Measurements from ENCODE around the gene SACM1L.
"Not testable (repeated sequence)": the region's sequence is repeated elsewhere in the genome, so short reads cannot be mapped to it uniquely, and the experiment has no call there.

The SACM1L gene

DNA sequence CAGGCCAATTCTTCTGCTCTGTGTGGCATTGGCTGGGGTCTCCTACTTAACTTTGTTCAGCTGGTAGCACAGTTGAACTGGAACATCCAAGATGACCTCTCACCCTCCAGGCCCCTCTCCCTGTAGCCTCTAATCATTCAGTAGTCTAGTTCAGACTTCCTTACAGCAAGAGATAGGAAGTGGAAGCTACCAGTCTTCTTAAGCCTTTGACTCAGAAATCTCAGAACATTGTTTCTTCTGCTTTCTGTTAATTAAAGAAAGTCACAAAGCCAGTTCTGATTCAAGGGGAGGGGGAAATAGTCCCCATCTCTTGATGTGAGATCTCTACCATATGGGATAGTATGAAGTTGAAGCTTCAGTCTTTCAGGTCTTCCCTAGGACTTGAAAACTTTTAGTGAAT is 18.8 kb upstream of the SACM1L start:
- no peak for DNase-seq (ENCODE audit: low read depth)

DNA sequence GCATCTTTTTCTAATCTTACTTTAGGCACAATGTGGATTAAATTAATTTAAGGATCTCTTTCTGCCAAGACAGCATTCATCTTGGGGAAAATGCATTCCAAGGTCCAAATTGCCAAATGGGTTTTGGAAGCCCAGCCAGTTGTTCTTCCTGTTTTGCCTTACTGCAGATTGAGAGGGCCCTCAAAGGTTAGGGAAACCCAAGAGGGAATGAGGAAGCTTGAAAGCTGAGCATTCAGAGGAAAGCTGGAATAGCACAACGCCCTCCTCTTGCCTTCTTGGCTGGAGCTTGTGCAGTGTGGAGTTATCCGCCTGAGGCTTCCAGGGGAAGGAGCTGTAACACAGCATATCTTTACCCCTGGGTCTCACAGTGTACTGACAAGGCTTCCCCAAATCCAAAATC is 18.2 kb upstream of the SACM1L start:
- no peak for DNase-seq (ENCODE audit: low read depth)

DNA sequence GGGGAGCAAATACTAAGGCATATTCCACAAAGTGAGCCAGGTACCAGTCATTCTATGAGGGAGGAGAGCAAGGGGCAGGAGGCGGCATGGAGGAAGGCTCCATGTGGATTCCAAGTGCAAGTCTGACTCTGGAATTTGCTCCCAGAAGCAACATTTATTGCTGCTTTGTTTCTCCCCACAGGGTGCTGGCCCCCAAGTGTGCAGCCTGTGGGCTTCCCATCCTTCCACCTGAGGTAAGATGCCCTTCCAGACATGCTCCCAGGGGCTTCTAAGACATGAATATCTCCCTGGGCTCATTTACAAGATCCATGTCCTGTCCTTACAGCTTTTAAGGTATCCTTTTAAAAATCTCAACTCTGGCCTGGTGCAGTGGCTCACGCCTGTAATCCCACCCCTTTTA is 15.9 kb upstream of the SACM1L start:
- DNase-seq (ENCODE audit: low read depth) = no peak

DNA sequence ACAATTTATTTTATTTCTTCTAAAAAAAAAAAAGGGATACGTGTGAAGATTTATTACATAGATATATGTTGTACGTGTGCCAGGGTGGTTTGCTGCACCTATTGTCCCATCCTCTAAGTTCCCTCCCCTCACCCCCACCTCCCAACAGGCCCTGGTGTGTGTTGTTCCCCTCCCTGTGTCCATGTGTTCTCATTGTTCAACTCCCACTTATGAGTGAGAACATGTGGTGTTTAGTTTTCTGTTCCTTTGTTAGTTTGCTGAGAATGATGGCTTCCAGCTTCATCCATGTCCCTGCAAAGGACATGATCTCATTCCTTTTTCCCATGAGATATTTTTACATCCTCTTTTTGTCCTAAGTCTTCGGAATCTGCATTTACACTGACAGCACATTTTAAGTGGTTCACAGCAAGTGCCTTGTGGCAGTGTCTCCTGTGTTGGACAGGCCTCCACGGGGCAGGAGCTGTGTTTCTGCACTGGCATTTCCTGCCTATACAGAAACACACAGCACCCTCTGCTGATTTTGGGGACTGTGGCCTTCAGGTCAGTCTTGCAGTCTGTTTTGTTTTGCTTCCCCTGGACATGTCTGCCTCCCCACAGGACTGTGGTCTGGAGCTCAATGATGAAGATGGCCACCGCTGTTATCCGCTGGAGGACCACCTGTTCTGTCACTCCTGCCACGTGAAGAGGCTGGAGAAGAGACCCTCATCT is 12.7 kb upstream of the SACM1L start:
- no peak for DNase-seq (ENCODE audit: low read depth)

DNA sequence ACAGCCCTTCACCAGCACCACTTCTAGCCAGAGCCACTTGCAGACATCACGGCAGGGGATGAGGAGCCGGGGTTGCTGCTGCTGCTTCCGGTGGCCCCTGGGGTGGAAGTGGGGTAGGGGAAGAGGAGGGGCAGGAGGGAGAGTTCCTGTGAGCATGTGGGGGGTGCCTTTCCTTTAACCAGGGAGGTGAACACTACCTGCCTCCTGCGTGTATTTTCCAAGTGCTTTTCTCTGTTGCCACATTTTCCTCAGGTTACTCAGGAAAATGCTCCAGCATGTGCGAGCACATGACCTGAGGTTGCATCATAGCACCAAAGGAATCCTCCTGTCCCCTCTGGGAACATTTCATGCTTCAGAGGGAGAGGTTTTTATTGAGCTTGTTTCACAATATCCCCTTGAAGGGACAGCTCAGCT is 12.2 kb upstream of the SACM1L start:
- DNase-seq (ENCODE audit: low read depth) = no peak

DNA sequence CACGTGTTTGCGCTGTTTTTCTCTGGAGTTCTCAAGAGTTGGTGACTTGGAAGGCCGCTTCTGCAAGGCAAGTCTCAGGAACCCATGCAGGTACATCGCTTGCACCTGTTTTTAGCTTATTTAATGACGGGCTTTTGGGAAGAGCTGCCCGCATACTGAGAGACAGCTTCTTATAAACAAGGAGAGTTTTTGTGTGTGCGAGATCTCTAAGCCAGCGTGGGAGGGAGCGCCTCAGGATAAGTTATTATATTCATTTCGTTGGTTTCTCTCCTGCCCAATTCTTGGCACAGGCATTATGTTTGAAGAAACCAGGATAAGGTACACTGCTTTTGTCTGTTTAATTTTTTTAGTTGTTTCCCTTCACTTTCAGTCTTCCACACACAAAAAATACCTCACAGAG is 11.4 kb upstream of the SACM1L start:
- no peak for DNase-seq (ENCODE audit: low read depth)

DNA sequence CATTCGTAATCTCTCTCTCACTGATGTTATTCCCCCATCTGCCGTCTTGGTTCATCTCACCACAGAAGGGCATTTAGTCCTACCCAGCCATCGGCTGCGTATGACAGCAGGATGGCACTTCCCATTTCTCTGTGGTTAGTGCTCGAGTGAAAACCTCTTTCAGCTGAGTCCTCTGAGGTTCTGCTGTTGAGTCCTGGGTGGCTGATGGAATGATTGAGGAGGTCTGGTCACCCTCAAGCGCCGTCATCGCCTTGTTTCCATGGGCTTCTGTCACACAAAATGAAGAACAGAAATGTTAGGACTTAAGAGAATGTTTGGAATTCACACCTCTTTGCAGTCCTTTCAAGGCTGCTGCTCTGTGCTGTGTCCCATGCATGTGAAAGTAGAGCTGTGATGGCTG is 9.4 kb upstream of the SACM1L start:
- no peak for DNase-seq (ENCODE audit: low read depth)

DNA sequence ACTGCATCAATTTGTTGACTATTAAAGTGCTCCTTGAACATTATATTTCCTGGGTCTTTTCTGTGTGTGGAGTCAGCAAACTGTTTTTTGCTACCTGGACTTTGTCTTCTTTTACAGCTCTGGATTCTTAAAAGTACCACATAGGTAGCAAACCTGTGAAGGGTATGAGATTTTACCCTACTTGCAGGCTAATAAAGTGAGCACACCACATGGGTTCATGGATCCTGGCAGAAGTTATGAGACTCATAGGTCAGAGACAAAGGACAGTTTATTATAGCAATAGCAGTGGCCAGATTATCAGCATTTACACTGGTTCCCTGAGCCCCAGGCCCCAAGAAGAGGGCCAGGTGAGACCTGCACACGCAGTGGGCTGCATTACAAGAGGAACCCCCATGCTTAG is 8.0 kb upstream of the SACM1L start:
- no peak for DNase-seq (ENCODE audit: low read depth)

DNA sequence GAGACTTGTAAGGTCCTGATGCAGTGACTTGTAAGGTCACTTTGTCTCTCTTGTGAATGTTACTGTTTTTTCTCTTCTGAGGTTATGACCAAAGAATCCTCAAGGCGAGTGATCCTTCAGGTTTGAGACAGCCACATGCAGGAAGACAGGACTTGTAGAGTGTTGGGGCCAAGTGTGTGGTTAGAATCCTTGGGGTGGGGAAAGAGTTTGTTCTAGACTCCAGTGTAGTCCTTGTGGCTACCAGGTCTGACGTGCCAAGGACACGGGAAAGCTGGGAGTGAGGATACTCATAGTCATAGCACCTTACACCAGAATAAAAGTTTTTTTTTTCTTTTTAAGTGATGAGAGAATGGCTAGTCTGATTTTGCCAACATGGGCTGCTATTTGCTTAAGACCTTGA is 7.3 kb upstream of the SACM1L start:
- DNase-seq (ENCODE audit: low read depth) = no peak

DNA sequence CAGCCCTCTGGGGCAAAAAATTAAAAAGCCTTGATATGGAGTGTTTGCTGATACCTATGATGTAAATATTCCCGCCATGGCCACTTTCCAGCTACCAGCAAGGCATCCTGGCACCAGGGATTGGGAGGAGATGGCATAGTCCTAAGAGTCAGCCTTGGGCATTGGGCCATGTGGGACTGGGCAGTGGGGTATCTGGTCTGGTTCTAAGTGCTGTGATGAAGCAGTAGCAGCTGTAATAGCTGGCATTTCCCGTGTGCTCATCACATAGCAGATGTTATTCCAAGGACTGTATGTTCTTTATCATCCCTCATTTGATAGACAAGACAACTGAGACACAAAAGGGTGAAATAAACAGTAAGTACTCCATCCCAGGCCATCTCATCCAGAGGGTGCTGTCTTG is 6.9 kb upstream of the SACM1L start:
- no peak for DNase-seq (ENCODE audit: low read depth)

DNA sequence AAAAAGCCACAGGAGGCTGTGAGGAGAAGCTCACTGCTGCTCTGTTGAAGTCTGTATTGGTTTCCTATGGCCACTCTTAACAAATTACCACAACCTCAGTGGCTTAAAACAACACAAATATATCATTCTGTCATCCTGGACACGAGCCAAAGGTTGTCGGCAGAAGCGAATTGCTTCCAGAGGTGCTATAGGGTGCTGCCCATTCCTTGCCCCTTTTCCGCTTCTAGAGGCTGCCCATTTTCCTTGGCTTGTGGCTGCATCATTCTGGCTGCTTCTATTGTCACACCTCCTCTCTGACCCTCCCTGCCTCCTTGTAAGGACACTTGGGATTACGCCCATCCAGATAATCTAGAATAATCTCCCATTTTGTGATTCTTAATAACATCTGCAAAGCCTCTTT is 6.4 kb upstream of the SACM1L start:
- no peak for DNase-seq (ENCODE audit: low read depth)

DNA sequence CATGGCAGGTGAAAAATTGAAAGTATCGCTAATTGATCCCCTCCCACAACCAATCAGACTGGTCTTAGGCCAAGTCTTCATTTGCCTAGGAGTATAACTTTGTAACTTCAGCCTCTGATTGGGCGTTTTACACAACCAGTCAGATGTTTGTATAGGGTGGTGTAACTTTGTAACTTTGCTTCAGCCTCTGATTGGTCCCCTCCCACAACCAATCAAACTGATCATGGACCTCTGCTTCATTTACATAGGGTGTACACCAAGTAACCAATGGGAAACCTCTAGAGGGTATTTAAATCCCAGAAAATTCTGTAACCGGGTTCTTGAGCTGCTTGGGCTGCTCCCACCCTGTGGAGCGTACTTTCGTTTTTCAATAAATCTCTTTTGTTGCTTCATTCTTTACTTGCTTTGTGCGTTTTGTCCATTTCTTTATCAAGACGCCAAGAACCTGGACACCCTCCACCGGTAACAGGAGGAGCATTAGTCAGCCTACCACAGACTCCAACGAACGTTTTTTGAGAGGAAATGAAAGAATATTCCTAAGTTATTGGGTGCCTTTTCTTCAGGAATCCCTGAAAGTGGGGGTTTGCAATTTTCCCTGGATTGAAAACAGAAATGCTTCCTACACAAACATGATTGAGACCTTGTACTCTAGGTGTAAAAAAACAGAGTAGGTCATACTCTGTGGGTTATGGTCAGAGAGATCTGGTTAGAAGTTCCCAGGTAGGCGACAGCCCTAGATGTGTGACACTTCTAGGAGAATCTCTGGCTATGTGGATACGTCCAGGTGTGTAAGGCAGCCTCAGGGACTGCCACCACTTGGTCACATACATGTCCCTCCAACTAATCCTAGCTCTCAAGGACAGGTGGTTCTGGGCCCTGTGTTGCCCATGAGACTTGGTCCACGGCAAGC is 5.5 kb upstream of the SACM1L start:
- no peak for DNase-seq (ENCODE audit: low read depth)

DNA sequence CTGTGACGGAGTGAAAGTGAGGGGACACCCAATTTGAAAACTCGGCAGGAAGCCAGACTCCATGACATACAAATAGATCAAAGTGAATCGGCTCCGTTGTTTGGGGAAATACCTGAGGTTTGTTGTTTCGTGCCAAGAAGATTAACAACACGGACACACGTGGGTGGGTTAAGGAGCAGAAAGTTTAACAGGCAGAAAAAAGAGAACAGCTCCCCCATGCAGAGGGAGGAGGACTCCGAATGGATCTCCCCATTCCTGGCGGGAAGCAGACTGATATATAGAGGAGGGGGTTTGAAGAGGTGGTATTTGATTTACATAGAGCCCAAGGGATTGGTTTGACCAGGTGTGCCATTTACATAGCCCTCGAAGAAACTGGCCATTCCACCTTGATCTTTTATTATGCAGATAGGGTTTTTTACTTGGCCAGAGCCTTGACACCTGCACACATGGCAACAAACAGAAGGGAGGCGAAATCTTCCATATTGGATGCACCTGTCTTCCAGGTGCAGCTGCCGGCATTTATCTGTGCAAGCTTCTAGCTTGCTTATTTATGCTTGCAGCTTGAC is 4.8 kb upstream of the SACM1L start:
- DNase-seq (ENCODE audit: low read depth) = no peak

DNA sequence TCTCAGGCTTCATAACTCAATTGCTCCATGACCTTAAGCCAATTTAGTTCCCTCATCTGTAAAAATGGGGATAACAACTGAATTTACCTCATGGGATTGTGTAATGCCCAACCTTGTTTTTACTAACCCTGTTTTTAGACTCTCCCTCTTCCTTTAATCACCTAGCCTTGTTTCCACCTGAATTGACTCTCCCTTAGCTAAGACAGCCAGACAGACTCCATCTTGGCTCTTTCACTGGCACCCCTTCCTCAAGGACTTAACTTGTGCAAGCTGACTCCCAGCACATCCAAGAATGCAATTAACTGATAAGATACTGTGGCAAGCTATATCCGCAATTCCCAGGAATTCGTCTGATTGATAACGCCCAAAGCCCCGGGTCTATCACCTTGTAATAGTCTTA is 3.5 kb upstream of the SACM1L start:
- not testable (repeated sequence) for DNase-seq (ENCODE audit: low read depth)

DNA sequence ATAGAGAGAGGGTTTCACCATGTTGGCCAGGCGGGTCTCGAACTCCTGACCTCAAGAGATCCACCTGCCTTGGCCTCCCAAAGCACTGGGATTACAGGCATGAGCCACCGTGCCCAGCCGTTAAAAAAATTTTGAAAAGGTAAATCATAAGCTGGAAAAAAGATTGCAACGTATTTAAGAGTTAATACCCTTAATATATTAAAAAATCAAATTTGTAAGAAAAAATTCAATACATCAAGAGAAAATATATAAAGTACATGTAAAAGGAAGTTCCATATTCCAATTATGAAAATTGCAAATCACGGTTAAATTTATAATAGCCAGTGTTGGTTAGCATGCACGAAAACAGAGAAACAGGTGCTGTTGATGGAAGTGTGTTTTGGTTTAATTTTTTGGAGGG is 2.3 kb upstream of the SACM1L start:
- no peak for DNase-seq (ENCODE audit: low read depth)

DNA sequence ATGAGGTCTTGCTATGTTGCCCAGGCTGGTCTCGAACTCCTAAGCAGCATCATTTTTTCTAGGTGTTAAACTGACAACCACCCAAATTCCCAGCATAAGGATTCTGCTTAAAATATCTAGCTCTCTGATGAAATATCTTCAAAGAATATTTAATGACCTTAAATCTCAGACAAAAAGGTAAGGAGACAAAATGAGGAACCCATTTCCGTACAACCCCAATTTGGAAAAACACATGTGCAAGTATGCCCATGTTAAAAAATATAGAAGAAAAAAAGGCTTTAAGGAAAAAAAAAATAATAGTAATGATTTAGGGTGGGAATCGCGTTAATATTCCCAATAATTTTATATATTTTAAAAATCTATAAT is 1.4 kb upstream of the SACM1L start:
- DNase-seq (ENCODE audit: low read depth) = no peak

DNA sequence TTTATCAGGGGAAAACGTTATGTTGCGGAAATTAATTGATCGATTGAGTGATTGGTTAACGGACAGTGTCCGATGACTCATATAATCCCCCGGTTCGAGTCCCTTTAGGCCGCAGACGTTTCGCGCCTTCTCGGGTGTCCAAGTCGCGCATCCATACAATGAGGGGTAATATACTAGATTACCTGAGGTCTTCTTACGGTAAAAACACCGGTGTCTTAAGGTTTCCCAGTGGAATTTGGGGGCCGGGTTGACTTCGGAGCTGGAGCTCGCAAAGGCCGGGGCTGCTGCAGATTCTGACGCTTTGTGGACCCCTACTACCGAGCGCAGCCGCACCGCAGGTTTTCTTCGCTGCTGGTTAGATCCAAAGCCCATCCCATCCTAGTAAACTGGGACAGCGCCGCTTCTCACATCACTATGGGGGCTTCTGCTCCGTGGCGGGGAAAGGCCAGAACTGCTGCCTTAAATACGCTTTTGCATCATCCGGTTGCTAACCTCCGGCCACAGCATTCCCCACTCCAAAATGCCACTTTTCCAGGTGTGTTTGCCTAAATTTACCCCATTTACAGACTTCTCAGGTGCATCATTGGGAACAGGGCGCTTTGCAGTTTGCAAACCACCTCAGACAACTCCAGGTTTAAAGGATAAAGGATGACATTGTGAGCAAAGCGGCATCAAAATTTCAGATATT is 858 bp upstream of the SACM1L start:
- no peak for DNase-seq (ENCODE audit: low read depth)

DNA sequence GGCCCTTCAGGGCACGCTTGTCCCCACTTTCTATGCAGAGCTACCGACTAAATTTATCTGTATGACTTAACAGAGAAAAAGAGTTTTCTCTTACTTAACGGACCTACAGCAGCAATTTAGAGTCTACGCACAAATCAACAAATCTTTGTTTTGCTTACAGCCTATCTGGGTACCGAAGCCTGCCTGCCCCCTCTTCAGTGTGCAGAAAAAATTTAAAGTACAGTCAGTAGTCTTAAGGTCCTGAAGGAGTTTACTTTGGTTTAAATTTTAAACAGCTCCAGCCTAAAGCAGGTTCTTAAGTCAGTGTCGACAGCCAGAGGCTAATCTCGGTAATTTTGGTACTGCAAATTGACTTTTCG is 570 bp downstream of the SACM1L start:
- no peak for DNase-seq (ENCODE audit: low read depth)

DNA sequence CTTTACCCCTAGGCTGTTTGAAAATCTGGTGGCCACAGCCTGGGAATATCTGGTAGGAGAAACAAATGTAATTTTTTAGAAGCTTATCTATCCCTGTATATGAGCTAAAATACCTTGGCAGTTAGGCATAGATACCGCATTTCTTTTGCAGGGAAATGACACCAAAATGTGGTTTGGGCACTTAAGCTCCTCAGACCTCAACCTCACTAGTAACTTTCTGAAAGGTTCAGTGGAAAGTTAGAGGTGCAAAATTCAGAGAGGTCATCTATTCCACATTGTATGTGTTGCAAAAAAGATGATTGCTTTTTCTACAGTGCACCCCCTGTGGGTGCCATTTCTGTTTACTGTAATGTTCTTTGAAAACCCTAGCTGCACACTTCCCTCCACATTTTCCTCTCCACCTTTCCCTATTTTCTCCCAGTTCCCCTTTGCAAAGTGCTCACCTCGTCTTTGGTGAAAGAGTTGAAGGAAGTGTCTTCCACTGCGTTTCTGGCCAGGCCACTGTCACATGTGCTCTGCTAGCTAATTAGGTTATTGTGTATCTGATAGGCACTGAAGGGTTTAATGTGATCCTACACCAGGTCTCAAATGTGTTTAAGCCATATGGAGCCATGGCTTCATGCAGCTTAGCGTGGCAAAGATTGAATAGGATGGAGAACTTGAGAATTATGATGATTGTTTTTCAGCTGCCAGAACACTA is 1.3 kb downstream of the SACM1L start:
- no peak for DNase-seq (ENCODE audit: low read depth)

DNA sequence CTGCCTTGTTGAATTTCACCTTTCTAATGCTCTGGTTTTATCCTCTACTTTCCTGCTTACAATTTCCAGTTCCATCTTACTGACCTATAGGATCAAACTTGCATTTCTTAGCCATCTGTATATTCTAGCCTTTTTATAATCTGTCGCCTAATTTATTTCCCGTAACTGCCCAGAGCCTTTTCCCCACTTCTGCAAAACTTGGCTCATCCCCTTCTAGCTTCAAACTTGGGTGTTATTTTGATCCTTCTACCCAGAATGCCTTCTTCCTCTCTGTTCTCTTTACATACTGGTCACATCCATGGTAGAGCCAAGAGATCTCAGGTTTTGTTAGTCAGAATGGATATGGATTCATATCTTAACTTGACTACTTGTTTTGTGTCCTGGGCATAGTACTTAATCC is 2.6 kb downstream of the SACM1L start:
- no peak for DNase-seq (ENCODE audit: low read depth)

DNA sequence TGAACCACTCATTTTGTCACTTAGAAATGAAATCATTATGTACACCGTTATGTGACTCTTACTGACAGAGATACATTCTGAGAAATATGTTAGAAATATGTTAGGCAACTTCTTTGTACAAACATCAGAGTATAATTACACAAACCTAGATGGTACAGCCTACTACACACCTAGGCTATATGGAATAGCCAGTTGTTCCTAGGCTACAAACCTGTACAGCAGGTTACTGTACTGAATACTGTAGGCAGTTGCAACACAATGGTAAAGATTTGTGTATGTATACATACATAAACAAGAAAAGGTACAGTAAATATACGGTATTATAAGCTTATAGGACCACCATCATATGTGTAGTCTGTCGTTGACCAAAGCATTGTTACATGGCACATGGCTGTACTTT is 3.7 kb downstream of the SACM1L start:
- DNase-seq (ENCODE audit: low read depth) = no peak

DNA sequence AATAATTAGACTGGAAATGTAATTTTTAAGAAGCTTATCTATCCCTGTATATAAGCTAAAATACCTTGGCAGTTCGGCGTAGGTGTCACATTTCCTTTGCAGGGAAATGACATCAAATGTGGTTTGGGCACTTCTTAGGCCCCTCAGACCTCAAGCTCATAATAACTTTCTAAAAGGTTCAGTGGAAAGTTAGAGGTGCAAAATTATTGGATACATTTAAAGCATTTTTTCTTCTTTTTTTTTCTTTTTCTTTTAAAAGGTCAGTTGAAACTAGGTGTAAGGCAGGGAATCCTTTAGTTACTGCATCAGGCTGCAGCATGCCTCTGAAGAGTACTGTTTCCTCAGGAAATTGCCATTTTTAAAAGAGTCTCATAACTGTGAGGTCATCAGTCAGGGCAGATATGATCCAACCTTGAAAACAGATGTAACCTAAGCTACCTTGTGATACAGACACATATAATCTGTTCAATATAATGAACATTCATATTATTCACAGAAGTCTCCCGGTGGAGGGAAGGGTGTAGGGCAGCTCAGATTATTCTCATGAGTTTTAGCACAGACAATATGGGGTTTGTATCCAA is 4.8 kb downstream of the SACM1L start:
- no peak for DNase-seq (ENCODE audit: low read depth)
